Kidney tubule cell (primary cell): ENCODE measurements around the gene CLN3.

ENCODE experiments used
- DNase-seq: peaks from one replicate; pipeline ENCODE4 v3.0.0-alpha.2; 2018; ENCODE audit warnings: low spot score

CLN3 gene

GRCh38 chr16:28491970-28492474 is at the start of gene CLN3:
TSS of gene CLN3 (minus strand) at chr16:28492074. CDS start at chr16:28491759, 315 bp downstream.
- DNase-seq, result peak; percentile 95

GRCh38 chr16:28540346-28540745 is 48.5 kb upstream of the CLN3 start:
- DNase-seq, result no peak

- peak; percentile 76 for DNase-seq
Measured at GRCh38 chr16:28538733-28539596, 47.1 kb upstream of the CLN3 start, which contains the start of gene NUPR1. TSS of gene NUPR1 (minus strand) at chr16:28538974. CDS start at chr16:28538907, 67 bp downstream.

- no peak for DNase-seq
Measured at GRCh38 chr16:28537964-28538732, 46.3 kb upstream of the CLN3 start.

GRCh38 chr16:28537076-28537475 is 45.2 kb upstream of the CLN3 start:
- DNase-seq, result no peak

GRCh38 chr16:28534542-28535373 is 42.9 kb upstream of the CLN3 start:
- no peak for DNase-seq

- no peak for DNase-seq
Measured at GRCh38 chr16:28532940-28533647, 41.2 kb upstream of the CLN3 start.

- DNase-seq, result no peak
Measured at GRCh38 chr16:28531777-28532744, 40.2 kb upstream of the CLN3 start.

GRCh38 chr16:28529124-28529523 is 37.2 kb upstream of the CLN3 start:
- no peak for DNase-seq

GRCh38 chr16:28528463-28528867 is 36.6 kb upstream of the CLN3 start:
- no peak for DNase-seq

- DNase-seq, result no peak
Measured at GRCh38 chr16:28527985-28528384, 36.1 kb upstream of the CLN3 start.

- peak; percentile 69 for DNase-seq
Measured at GRCh38 chr16:28527100-28527785, 35.4 kb upstream of the CLN3 start.

GRCh38 chr16:28526201-28527099 is 34.6 kb upstream of the CLN3 start:
- no peak for DNase-seq

GRCh38 chr16:28524681-28525171 is 32.9 kb upstream of the CLN3 start:
- DNase-seq, result no peak

GRCh38 chr16:28522792-28523191 is 30.9 kb upstream of the CLN3 start:
- DNase-seq, result no peak

GRCh38 chr16:28521436-28521835 is 29.6 kb upstream of the CLN3 start:
- DNase-seq, result no peak

GRCh38 chr16:28520672-28521071 is 28.8 kb upstream of the CLN3 start:
- no peak for DNase-seq

- DNase-seq, result no peak
Measured at GRCh38 chr16:28514246-28514645, 22.4 kb upstream of the CLN3 start.
